ENCODE results near the gene TTLL9. TPM values are rescaled to one million over a fixed set of nuclear protein-coding genes. Genes with fewer than 3 reads are reported as not detected.

Gene TTLL9
- total and polyA plus RNA-seq, 2 donors (not counting 1 experiment from before 2014, with no cell fraction given): 0.74 to 0.76 TPM

DNA sequence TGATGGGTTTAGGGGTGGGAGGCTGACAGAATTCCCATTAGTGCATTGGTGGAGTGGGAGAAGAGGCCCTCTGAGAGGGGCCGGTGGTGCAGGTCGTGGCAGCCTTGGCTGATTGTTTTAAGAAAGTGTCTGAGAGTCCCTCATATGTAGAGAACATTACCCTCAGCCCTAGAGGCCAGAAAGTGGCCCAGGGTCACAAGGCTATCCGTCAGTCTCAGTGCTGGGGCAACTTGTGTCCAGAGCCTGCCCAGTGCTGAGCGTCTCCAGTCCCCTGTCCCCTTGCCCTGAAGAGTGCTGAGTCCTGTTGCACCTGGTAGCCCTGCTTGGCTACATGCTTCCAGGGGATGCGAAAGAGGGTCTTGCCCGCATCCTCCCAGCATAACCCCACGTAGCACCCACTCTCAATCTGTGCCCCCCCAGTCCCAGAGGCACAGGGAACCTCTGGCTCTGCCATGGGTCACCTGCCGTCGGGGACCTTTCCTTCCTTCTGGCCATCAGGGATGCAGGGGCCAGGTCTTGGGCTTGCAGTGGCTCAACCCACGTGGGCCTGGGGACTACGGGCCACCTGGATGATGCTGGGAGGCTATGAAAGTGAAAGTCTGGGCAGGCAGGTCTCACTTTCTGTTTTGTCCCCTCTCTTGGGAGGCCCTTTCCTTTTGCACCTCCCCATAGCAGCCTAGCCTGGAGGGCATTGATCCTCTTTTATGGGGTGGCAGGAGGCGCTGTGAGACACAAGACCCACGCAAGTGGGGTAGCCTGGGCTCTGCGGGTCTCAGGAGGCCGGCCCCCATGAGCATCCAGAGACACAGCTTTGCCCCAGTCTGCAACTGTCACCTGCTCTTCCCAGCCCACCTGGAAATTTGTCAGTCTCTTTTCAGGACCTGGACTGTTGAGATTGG is 12.3 kb upstream of the TTLL9 start:
- Histone ChIP-seq H3K9me3 (ENCODE audit: control extremely low read depth in 1 of 3, control insufficient read depth in 2 of 3, insufficient read depth in 1 of 3, low read length in 2 of 3) (peaks cover 0 to 5% (median 0%) of the 10 kb centered on the region in 3 donors), H3K4me1 (ENCODE audit: control insufficient read depth in 2 of 2, insufficient read depth in 2 of 2, low read length in 2 of 2) (peaks cover 19 to 26% of the 10 kb centered on the region in 2 donors), H3K27ac (ENCODE audit: low read length in 2 of 2) (no peak overlapping the region), H3K4me3 (ENCODE audit: control extremely low read depth in 1 of 5, extremely low read depth in 1 of 5, insufficient read depth in 1 of 5, low read depth in 2 of 5, low read length in 4 of 5) (no peak overlapping the region), H3K36me3 (replicated peaks in 1 of 2; ENCODE audit: control extremely low read depth in 1 of 2, control insufficient read depth in 1 of 2, extremely low read depth in 1 of 2, insufficient read depth in 2 of 2, low read length in 1 of 2) (no peaks in the 10 kb centered on the region), H3K9ac (ENCODE audit: low read length) (no peak overlapping the region), H3K79me2 (ENCODE audit: control insufficient read depth, insufficient read depth, low read length) (no peaks in the 10 kb centered on the region), H4K20me1 (ENCODE audit: control insufficient read depth, insufficient read depth, low read length, poor library complexity, severe bottlenecking) (peaks cover 6% of the 10 kb centered on the region), H3K4me2 (replicated peaks; ENCODE audit: low read depth, low read length, poor library complexity, severe bottlenecking) (peak overlapping the region; percentile 30), H3K27me3 (replicated peaks in 1 of 4; ENCODE audit: control extremely low read depth in 1 of 4, control insufficient read depth in 3 of 4, insufficient read depth in 4 of 4, low read length in 3 of 4) (peaks cover 0 to 25% (median 10%) of the 10 kb centered on the region in 4 experiments), H2AFZ (ENCODE audit: insufficient read depth, low read depth, low read length, poor library complexity, severe bottlenecking) (peak overlapping the region; percentile 37)
- no peaks in the 10 kb centered on the region for H3K9me3 Mint-ChIP-seq (ENCODE audit: insufficient read depth)
- peak; percentile 70 for ATAC-seq (ENCODE audit: low read depth)
- H3K27me3 Mint-ChIP-seq: peaks cover 5% of the 10 kb centered on the region
- ChIA-PET POLR2A (interaction anchor here (0.7 to 1.0 kb wide), 2 partner anchors 24 to 182 kb away, joined by 3 to 9 read pairs; no protein-coding TSS in a partner anchor), CTCF (interaction anchor here (1.0 to 8.7 kb wide), 4 partner anchors 94 to 234 kb away, joined by 3 to 139 read pairs (median 6); partner anchors contain the start of gene PDRG1)
- no peak overlapping the region for H3K4me3 Mint-ChIP-seq
- TF ChIP-seq EZH2 (IDR thresholded peaks at IDR 0.05; ENCODE audit: borderline replicate concordance, insufficient read depth, low read depth, low read length, poor library complexity, severe bottlenecking) (no peak), CTCF (IDR thresholded peaks at IDR 0.05) (no peak)
- H3K27ac Mint-ChIP-seq: no peak overlapping the region
- intact Hi-C loops (cut with micrococcal nuclease): loop anchor here (1.0 kb wide), 1 partner anchor 182 kb away; no protein-coding TSS in a partner anchor
- peak; percentile 71 for DNase-seq
- WGBS (ENCODE audit: insufficient coverage): 57% methylated on average over 10 of the region's 15 CpGs
- H3K4me1 Mint-ChIP-seq: peaks cover 26% of the 10 kb centered on the region

Data from B cell (primary cell).